Neuronal stem cell (in vitro differentiated cells): ENCODE data around the gene HMOX1.

ENCODE experiments used
- DNase-seq: peaks from one replicate; pipeline ENCODE4 v3.0.0-alpha.2; 2013; ENCODE audit warnings: low spot score
- H2AFZ ChIP-seq: one replicate; pipeline ENCODE4 v1.6.1; 2013; ENCODE audit warnings: mild to moderate bottlenecking, low read length, inconsistent platforms
- H2AK5ac ChIP-seq: 2 replicates; pipeline ENCODE4 v1.6.1; 2013; ENCODE audit warnings: low read depth, mild to moderate bottlenecking, inconsistent platforms, low read length, moderate library complexity, mixed read lengths
- H2BK120ac ChIP-seq: 2 replicates; pipeline ENCODE4 v1.6.1; 2013; ENCODE audit warnings: low read depth, mild to moderate bottlenecking, inconsistent platforms, low read length, moderate library complexity, mixed read lengths
- H2BK12ac ChIP-seq: one replicate; pipeline ENCODE4 v1.6.1; 2013; ENCODE audit warnings: low read length, inconsistent platforms
- H2BK15ac ChIP-seq: 2 replicates; pipeline ENCODE4 v1.6.1; 2013; ENCODE audit warnings: mild to moderate bottlenecking, low read length, inconsistent platforms, mixed read lengths
- H2BK5ac ChIP-seq: one replicate; pipeline ENCODE4 v1.6.1; 2013; ENCODE audit warnings: inconsistent platforms, mild to moderate bottlenecking, low read length, moderate library complexity
- H3K14ac ChIP-seq: one replicate; pipeline ENCODE4 v1.6.1; 2013; ENCODE audit warnings: low read length, inconsistent platforms
- H3K18ac ChIP-seq: 2 replicates; pipeline ENCODE4 v1.6.1; 2013; ENCODE audit warnings: low read length, inconsistent platforms
- H3K23ac ChIP-seq: 2 replicates; pipeline ENCODE4 v1.6.1; 2013; ENCODE audit warnings: low read depth, mild to moderate bottlenecking, mixed read lengths, low read length, inconsistent platforms; ENCODE audit not compliant: poor library complexity
- H3K27ac ChIP-seq: replicated peaks from 3 replicates; pipeline ENCODE4 v1.5.1; 2013; ENCODE audit warnings: low read length, inconsistent platforms
- H3K27me3 ChIP-seq, 3 experiments: 2 replicates each; pipeline ENCODE4 v1.6.1; 2013; ENCODE audit warnings: low read length in 3 of 3, mild to moderate bottlenecking in 2 of 3, inconsistent platforms in 1 of 3, low read depth in 1 of 3, mixed read lengths in 1 of 3, moderate library complexity in 1 of 3; ENCODE audit not compliant: control insufficient read depth in 3 of 3, insufficient read depth in 3 of 3
- H3K36me3 ChIP-seq, 2 donors: replicated peaks in 1 of 2; 2 replicates each; pipeline ENCODE4 v1.6.1; 2013; ENCODE audit warnings: low read length in 2 of 2; ENCODE audit not compliant: control insufficient read depth in 2 of 2, insufficient read depth in 2 of 2
- H3K4ac ChIP-seq: 2 replicates; pipeline ENCODE4 v1.6.1; 2013; ENCODE audit warnings: inconsistent platforms, mild to moderate bottlenecking, low read length, moderate library complexity
- H3K4me1 ChIP-seq, 2 donors: 1 replicate in 1 of 2; 2 replicates in 1 of 2; pipeline ENCODE4 v1.6.1; 2013; ENCODE audit warnings: low read length in 2 of 2, low read depth in 1 of 2; ENCODE audit not compliant: control insufficient read depth in 2 of 2, insufficient read depth in 1 of 2
- H3K4me2 ChIP-seq: one replicate; pipeline ENCODE4 v1.6.1; 2013; ENCODE audit warnings: mild to moderate bottlenecking, low read length, inconsistent platforms; ENCODE audit not compliant: insufficient read depth, poor library complexity, severe bottlenecking
- H3K4me3 ChIP-seq, 2 donors: 2 replicates each; pipeline ENCODE4 v1.5.1; 2013; ENCODE audit warnings: low read length in 2 of 2, mild to moderate bottlenecking in 2 of 2, inconsistent platforms in 1 of 2, moderate library complexity in 1 of 2
- H3K79me1 ChIP-seq: one replicate; pipeline ENCODE4 v1.6.1; 2013; ENCODE audit warnings: low read depth, mild to moderate bottlenecking, inconsistent platforms, low read length, moderate library complexity
- H3K9ac ChIP-seq: one replicate; pipeline ENCODE4 v1.6.1; 2013; ENCODE audit warnings: mild to moderate bottlenecking, low read depth, low read length, inconsistent platforms; ENCODE audit not compliant: poor library complexity
- H3K9me3 ChIP-seq, 2 donors: replicated peaks in 1 of 2; 2 replicates each; pipeline versions ENCODE3 to v1.6.1; 2013; ENCODE audit warnings: low read length in 2 of 2, mild to moderate bottlenecking in 2 of 2, inconsistent platforms in 1 of 2, low read depth in 1 of 2, mixed read lengths in 1 of 2, moderate library complexity in 1 of 2; ENCODE audit not compliant: control insufficient read depth in 2 of 2, insufficient read depth in 1 of 2
- H4K8ac ChIP-seq: one replicate; pipeline ENCODE4 v1.6.1; 2013; ENCODE audit warnings: low read depth, mild to moderate bottlenecking, inconsistent platforms, low read length, moderate library complexity
- H4K91ac ChIP-seq: one replicate; pipeline ENCODE4 v1.6.1; 2013; ENCODE audit warnings: low read length, low read depth, mild to moderate bottlenecking, inconsistent platforms; ENCODE audit not compliant: poor library complexity
- WGBS, 2 donors: extraction: QIAGEN DNeasy Blood & Tissue Kit; methylation state at CpG; one replicate each; pipeline ENCODE4 v1.1.7; 2013; ENCODE audit warnings: missing lambda C conversion rate in 2 of 2, mixed read lengths in 1 of 2; ENCODE audit not compliant: insufficient read length in 2 of 2, insufficient replicate concordance in 1 of 2; ENCODE audit errors: extremely low coverage in 2 of 2; 5-methylcytosine and 5-hydroxymethylcytosine counted together

The HMOX1 gene

DNA sequence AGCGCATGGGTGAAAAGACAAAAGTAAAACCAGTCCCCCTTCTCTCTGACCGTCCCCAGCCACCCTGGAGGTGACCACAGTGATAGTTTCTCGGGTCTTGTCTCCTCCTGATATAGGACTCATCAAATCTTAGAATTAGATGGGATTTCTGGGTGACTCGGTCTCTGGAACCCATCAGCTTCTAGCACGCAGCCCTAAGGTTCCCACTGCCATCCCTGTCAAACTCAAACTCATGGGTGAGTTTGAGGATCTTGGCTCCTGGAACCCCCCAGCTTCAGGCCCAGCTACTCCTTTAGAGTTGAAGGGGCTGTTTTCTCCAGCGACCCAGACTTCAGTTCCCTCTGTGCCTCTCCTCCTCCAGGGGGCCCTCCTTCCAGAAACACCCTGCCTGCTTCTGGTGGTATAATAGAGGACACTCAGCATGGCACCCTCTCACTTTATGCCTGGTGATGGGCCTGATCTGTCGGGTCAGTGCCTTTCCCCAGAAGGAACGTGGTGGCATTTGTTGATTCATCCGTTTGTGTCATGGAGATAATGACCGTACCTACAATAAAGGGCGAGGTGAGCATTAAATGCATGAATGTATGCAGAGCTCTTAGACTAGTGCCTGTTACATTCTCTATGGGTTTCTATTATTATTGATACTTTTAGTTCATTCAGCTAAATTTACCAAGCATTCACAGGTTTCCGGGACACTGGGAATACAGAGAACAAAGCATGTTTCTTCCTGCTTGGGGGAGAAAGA is 50.8 kb downstream of the HMOX1 start:
- DNase-seq, result no peak
- H4K91ac ChIP-seq, result no peak overlapping the region
- no peak overlapping the region for H3K4me2 ChIP-seq
- no peak overlapping the region for H3K14ac ChIP-seq
- H2BK5ac ChIP-seq, result no peak overlapping the region
- no peak overlapping the region for H2BK12ac ChIP-seq
- no peak overlapping the region for H2AK5ac ChIP-seq
- no peak overlapping the region for H2AFZ ChIP-seq
- H2BK15ac ChIP-seq, result no peak overlapping the region
- H3K36me3 ChIP-seq, result peaks cover 31 to 57% of the 10 kb centered on the region in 2 donors
- peaks cover 19 to 32% of the 10 kb centered on the region in 2 donors for H3K9me3 ChIP-seq
- no peak overlapping the region for H3K4me3 ChIP-seq
- H2BK120ac ChIP-seq, result no peak overlapping the region
- no peak overlapping the region for H4K8ac ChIP-seq
- H3K4me1 ChIP-seq, result peaks cover 4% of the 10 kb centered on the region in 2 donors
- peak overlapping the region; percentile 3 for H3K27ac ChIP-seq
- no peaks in the 10 kb centered on the region for H3K79me1 ChIP-seq
- H3K23ac ChIP-seq, result peak overlapping the region; percentile 6
- H3K9ac ChIP-seq, result no peak overlapping the region
- WGBS, 2 donors, result no CpG with 5 or more reads among the region's 12 CpGs
- H3K27me3 ChIP-seq, result no peaks in the 10 kb centered on the region
- H3K18ac ChIP-seq, result no peak overlapping the region
- no peak overlapping the region for H3K4ac ChIP-seq

DNA sequence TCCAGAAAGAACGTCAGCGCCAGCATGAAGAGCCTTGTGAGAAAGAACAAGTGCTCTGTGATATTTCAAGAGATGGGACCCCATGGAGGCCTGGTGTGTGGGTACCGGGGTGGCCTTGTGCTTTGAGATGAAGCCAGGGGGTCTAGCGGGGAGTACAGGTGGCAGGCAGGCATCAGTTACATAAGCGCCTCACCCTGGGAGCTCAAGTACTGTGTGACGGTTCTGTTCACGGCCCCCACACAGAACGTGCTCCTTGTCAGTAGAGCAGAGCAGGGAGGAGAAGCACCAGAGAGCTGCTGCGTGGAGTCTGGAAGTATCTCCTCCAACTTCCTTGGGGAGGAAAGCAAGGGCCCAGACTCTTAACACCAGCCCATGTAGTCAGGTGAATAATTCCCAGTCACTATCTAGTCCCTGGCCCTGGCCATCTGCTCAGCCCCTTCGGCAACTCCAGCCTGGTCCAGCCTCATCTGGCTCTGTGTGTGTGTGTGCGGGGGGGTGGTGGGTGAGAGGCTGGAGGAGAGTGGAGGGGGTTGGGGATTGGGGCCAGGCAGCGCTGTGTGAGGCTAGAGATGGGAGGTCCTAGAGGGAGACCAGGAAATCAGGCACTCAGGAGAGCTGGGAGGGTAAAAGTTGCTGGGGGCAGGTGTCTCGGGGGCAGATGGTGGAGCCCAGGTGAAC is 51.5 kb downstream of the HMOX1 start:
- H3K4me2 ChIP-seq, result no peak overlapping the region
- H3K36me3 ChIP-seq, result peaks cover 31 to 50% of the 10 kb centered on the region in 2 donors
- peak overlapping the region; percentile 16 for H2BK15ac ChIP-seq
- no peaks in the 10 kb centered on the region for H3K79me1 ChIP-seq
- peak overlapping the region; percentile 7 for H4K8ac ChIP-seq
- H3K9ac ChIP-seq, result no peak overlapping the region
- no peak overlapping the region for H2BK12ac ChIP-seq
- no peak for DNase-seq
- H3K14ac ChIP-seq, result no peak overlapping the region
- no peak overlapping the region for H3K18ac ChIP-seq
- H3K9me3 ChIP-seq, result peaks cover 19 to 32% of the 10 kb centered on the region in 2 donors
- H3K27me3 ChIP-seq, result no peaks in the 10 kb centered on the region
- H2AFZ ChIP-seq, result no peak overlapping the region
- no peak overlapping the region for H3K4me3 ChIP-seq
- no peaks in the 10 kb centered on the region for H3K4me1 ChIP-seq
- H2BK5ac ChIP-seq, result no peak overlapping the region
- H3K27ac ChIP-seq, result no peak overlapping the region
- WGBS, 2 donors, result no CpG with 5 or more reads among the region's 13 CpGs
- H3K4ac ChIP-seq, result no peak overlapping the region
- H3K23ac ChIP-seq, result no peak overlapping the region
- H2AK5ac ChIP-seq, result peak overlapping the region; percentile 38
- H2BK120ac ChIP-seq, result no peak overlapping the region
- no peak overlapping the region for H4K91ac ChIP-seq

DNA sequence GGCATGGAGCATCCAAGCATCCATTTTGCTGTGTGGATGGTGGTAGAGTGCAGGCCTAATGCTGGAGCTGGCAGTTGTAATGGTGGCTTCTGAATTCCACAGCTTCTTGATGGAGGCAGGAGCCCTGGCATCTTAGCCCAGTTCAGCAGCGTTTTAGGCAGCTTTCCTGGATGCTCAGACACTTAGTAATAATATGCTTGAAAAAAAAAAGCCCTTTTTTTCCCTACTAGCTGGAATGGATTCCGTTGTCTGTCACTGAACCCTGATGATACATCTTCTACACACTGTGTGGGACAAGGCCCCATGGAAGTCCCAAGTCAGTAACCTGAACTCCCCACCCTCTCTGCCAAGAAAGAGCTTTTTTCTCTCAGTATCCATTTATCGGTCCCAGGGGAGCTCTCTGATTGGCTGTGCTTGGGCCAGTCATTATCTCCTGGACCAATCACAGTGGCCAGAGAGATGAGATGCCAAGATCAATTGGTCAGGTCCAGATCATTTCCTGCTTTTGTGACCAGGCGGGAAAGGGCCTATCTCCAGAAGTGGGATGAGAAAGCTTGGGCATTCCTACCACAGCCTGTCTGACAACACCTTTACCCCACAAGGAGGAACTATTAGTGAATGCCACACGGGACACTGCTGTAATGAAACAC is 53.3 kb downstream of the HMOX1 start:
- Histone ChIP-seq H3K79me1 (no peaks in the 10 kb centered on the region), H2BK12ac (no peak overlapping the region), H3K9me3 (peaks cover 19 to 32% of the 10 kb centered on the region in 2 donors), H3K27me3 (no peaks in the 10 kb centered on the region), H4K91ac (no peak overlapping the region), H2BK5ac (no peak overlapping the region), H3K4me1 (no peaks in the 10 kb centered on the region), H3K18ac (no peak overlapping the region), H4K8ac (no peak overlapping the region), H3K27ac (no peak overlapping the region), H2AFZ (no peak overlapping the region), H3K4me2 (no peak overlapping the region), H3K9ac (no peak overlapping the region), H2AK5ac (no peak overlapping the region), H2BK15ac (no peak overlapping the region), H2BK120ac (no peak overlapping the region), H3K14ac (no peak overlapping the region), H3K4me3 (no peak overlapping the region), H3K4ac (no peak overlapping the region), H3K23ac (no peak overlapping the region), H3K36me3 (peaks cover 31 to 44% of the 10 kb centered on the region in 2 donors)
- no peak for DNase-seq
- WGBS, 2 donors, result no CpG with 5 or more reads among the region's 5 CpGs

DNA sequence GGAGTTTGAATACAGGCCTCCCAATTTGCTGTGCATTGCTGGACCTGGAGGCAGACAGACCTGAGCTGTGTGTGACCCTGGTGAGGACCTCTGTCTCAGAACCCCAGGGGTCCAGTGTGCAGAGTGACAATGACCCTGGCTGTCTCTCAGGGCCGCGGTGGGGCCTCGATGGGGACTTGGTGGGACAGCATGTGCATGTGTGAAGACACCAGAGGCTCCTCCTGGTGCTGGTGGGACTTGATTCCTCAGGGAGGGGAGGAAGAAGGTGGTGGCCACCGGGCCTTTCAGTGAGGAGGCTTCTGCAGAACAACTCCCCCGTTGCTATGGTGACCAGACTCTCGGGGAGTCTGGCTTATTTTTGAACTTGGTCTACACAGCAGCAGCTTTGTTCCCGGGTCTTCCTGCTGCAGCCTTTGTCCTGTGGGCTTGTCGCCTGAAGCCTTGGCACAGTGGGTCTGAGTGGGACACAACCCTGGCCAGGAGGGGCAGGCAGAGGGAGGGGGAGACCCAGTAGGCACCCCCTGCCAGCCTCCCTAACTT is 54.4 kb downstream of the HMOX1 start:
- H3K4me1 ChIP-seq, result no peaks in the 10 kb centered on the region
- H2AK5ac ChIP-seq, result no peak overlapping the region
- H3K79me1 ChIP-seq, result no peaks in the 10 kb centered on the region
- no peak overlapping the region for H3K4me2 ChIP-seq
- H2AFZ ChIP-seq, result no peak overlapping the region
- DNase-seq, result no peak
- no peak overlapping the region for H2BK15ac ChIP-seq
- H3K36me3 ChIP-seq, result peaks cover 31 to 44% of the 10 kb centered on the region in 2 donors
- H3K9ac ChIP-seq, result no peak overlapping the region
- H4K8ac ChIP-seq, result no peak overlapping the region
- H2BK5ac ChIP-seq, result no peak overlapping the region
- no peak overlapping the region for H3K4ac ChIP-seq
- no peak overlapping the region for H2BK12ac ChIP-seq
- H3K4me3 ChIP-seq, result no peak overlapping the region
- no peak overlapping the region for H3K18ac ChIP-seq
- no CpG with 5 or more reads among the region's 8 CpGs for WGBS, 2 donors
- H3K14ac ChIP-seq, result no peak overlapping the region
- H3K27ac ChIP-seq, result no peak overlapping the region
- H3K9me3 ChIP-seq, result peaks cover 19 to 32% of the 10 kb centered on the region in 2 donors
- no peak overlapping the region for H2BK120ac ChIP-seq
- no peak overlapping the region for H4K91ac ChIP-seq
- H3K23ac ChIP-seq, result no peak overlapping the region
- H3K27me3 ChIP-seq, result no peaks in the 10 kb centered on the region
